CD4-positive, alpha-beta T cell treated with Interferon gamma for 1 hour (primary cell): ENCODE results near the gene DYNC1I1.

ENCODE experiments used
- DNase-seq: peaks from one replicate; pipeline ENCODE4 v3.0.0-alpha.2; 2020

Gene DYNC1I1

GRCh38 chr7:96093435-96093834, 321.1 kb downstream of the DYNC1I1 start:
- no peak for DNase-seq

GRCh38 chr7:96097835-96098234, 325.5 kb downstream of the DYNC1I1 start:
- DNase-seq: no peak

GRCh38 chr7:96100737-96101136, 328.4 kb downstream of the DYNC1I1 start:
- DNase-seq: no peak

- no peak for DNase-seq
Measured at GRCh38 chr7:96102096-96102811, 329.9 kb downstream of the DYNC1I1 start.

GRCh38 chr7:96104984-96105383, 332.6 kb downstream of the DYNC1I1 start:
- no peak for DNase-seq

- DNase-seq: no peak
Measured at GRCh38 chr7:96111405-96111804, 339.1 kb downstream of the DYNC1I1 start.

- DNase-seq: no peak
Measured at GRCh38 chr7:96114190-96114589, 341.8 kb downstream of the DYNC1I1 start.

GRCh38 chr7:96116173-96116572, 343.8 kb downstream of the DYNC1I1 start:
- DNase-seq: no peak

GRCh38 chr7:96118449-96119001, 346.2 kb downstream of the DYNC1I1 start:
- no peak for DNase-seq

- DNase-seq: no peak
Measured at GRCh38 chr7:96120445-96121225, 348.3 kb downstream of the DYNC1I1 start.

- DNase-seq: no peak
Measured at GRCh38 chr7:96121752-96122151, 349.4 kb downstream of the DYNC1I1 start.

- DNase-seq: no peak
Measured at GRCh38 chr7:96122746-96123145, 350.4 kb downstream of the DYNC1I1 start.

- DNase-seq: no peak
Measured at GRCh38 chr7:96126382-96126781, 354.0 kb downstream of the DYNC1I1 start.

GRCh38 chr7:96127746-96128145, 355.4 kb downstream of the DYNC1I1 start:
- no peak for DNase-seq

GRCh38 chr7:96131525-96131924, 359.2 kb downstream of the DYNC1I1 start:
- no peak for DNase-seq

- no peak for DNase-seq
Measured at GRCh38 chr7:96135241-96135640, 362.9 kb downstream of the DYNC1I1 start.

GRCh38 chr7:96136600-96137239, 364.4 kb downstream of the DYNC1I1 start:
- DNase-seq: no peak

GRCh38 chr7:96143495-96144259, 371.3 kb downstream of the DYNC1I1 start:
- no peak for DNase-seq

- DNase-seq: no peak
Measured at GRCh38 chr7:96144260-96144526, 371.8 kb downstream of the DYNC1I1 start.
